ENCODE measurements around the gene PDE8A.
A peak's percentile ranks its signal among the peaks of the same experiment; 100 is the strongest.

The PDE8A gene

GRCh38 chr15:84981711-84982300 lies at the start of gene PDE8A:
Gene PDE8A (plus strand): TSS chr15:84981856. CDS start chr15:84982163, 307 bp downstream.
- TF ChIP-seq CTCF (IDR thresholded peaks at IDR 0.05; ENCODE audit: unreplicated experiment in 3 of 3), result peak in 1 of 3 experiments; percentile 13
- Mint-ChIP-seq H3K4me3 (peak within 1 kb of the TSS; percentile 93 to 97 (median 96)), H3K36me3 (ENCODE audit: low read depth) (no peaks in the 10 kb centered on the region), H3K27me3 (ENCODE audit: low read depth) (peaks cover 43% of the 10 kb centered on the region), H3K27ac (peak within 1 kb of the TSS; percentile 88 to 96 (median 93)), H3K9me3 (no peaks in the 10 kb centered on the region), H3K4me1 (peaks cover 25% of the 10 kb centered on the region)

DNA sequence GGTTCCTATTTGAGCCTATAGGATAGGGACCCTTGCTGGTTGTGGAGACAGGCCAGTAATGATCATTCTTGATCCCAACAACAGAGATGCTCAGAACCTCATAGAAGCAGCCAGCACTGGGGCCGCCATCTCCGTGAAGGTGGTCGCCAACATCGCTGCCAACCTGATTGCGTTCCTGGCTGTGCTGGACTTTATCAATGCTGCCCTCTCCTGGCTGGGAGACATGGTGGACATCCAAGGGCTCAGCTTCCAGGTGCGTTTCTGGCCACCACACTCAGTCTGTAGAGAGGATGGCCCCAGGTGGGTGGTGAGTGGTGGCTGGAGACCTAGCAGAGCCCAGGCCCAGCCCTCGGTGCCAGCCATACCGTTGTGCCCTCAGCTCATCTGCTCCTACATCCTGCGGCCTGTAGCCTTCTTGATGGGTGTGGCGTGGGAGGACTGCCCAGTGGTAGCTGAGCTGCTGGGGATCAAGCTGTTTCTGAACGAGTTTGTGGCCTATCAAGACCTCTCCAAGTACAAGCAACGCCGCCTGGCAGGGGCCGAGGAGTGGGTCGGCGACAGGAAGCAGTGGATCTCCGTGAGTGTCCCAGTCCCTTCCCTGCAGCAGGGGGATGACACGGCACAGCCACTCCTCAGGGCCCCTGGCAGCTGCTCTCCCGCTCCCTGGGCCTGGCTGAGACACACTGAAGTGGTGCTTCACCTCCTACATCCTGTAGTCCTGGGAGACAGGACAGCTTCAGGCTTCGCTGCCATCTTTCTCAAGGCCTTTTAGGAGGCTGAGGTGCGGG lies 46.5 kb upstream of the PDE8A start:
- H3K4me1 Mint-ChIP-seq, result peaks cover 6% of the 10 kb centered on the region
- no peaks in the 10 kb centered on the region for H3K36me3 Mint-ChIP-seq (ENCODE audit: low read depth)
- peaks cover 1% of the 10 kb centered on the region for H3K27me3 Mint-ChIP-seq (ENCODE audit: low read depth)
- peak in 1 of 3 experiments; percentile 12 for TF ChIP-seq CTCF (IDR thresholded peaks at IDR 0.05; ENCODE audit: unreplicated experiment in 3 of 3)
- H3K27ac Mint-ChIP-seq, result no peak overlapping the region
- no peaks in the 10 kb centered on the region for H3K9me3 Mint-ChIP-seq
- H3K4me3 Mint-ChIP-seq, result no peak overlapping the region

DNA sequence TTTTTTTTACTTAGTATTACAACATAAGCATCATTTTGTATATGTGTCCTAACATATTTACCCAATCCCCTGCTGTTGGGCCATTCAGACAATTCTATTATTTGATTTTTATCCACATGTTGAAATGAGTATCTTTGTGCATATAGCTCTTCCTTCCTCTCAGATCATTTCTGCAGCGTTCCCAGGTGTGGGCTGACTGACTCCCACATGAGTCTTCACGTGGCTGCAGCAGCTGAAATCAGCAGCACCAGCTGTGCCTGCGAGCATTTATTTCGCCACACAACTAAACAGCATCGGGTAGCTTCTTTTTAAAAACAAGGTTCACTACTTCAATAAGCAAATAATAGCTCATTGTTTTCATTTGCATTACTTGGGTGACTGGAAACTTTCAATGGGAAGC lies 44.5 kb upstream of the PDE8A start:
- H3K9me3 Mint-ChIP-seq, result no peaks in the 10 kb centered on the region
- no peak overlapping the region for H3K4me3 Mint-ChIP-seq
- H3K36me3 Mint-ChIP-seq (ENCODE audit: low read depth), result no peaks in the 10 kb centered on the region
- peak overlapping the region in 1 of 3 experiments; percentile 47 for H3K27ac Mint-ChIP-seq
- H3K27me3 Mint-ChIP-seq (ENCODE audit: low read depth), result no peaks in the 10 kb centered on the region
- no peak for TF ChIP-seq CTCF (IDR thresholded peaks at IDR 0.05; ENCODE audit: unreplicated experiment in 3 of 3)
- H3K4me1 Mint-ChIP-seq, result peaks cover 4% of the 10 kb centered on the region

- Mint-ChIP-seq H3K27ac (no peak overlapping the region), H3K27me3 (ENCODE audit: low read depth) (no peaks in the 10 kb centered on the region), H3K4me1 (peaks cover 4% of the 10 kb centered on the region), H3K9me3 (no peaks in the 10 kb centered on the region), H3K4me3 (no peak overlapping the region), H3K36me3 (ENCODE audit: low read depth) (no peaks in the 10 kb centered on the region)
- no peak for TF ChIP-seq CTCF (IDR thresholded peaks at IDR 0.05; ENCODE audit: unreplicated experiment in 3 of 3)
Observed at GRCh38 chr15:84938726-84939125, 42.9 kb upstream of the PDE8A start.

GRCh38 chr15:84940399-84940798 lies 41.3 kb upstream of the PDE8A start:
- H3K36me3 Mint-ChIP-seq (ENCODE audit: low read depth), result no peaks in the 10 kb centered on the region
- TF ChIP-seq CTCF (IDR thresholded peaks at IDR 0.05; ENCODE audit: unreplicated experiment in 3 of 3), result no peak
- H3K27ac Mint-ChIP-seq, result no peak overlapping the region
- no peaks in the 10 kb centered on the region for H3K27me3 Mint-ChIP-seq (ENCODE audit: low read depth)
- H3K4me3 Mint-ChIP-seq, result no peak overlapping the region
- H3K9me3 Mint-ChIP-seq, result no peaks in the 10 kb centered on the region
- H3K4me1 Mint-ChIP-seq, result peaks cover 8% of the 10 kb centered on the region
